Activated T-cell treated with anti-CD3 and anti-CD28 coated beads for 4 hours (primary cell): ENCODE data around the gene DDX21.
"Not testable (repeated sequence)": the region's sequence is repeated elsewhere in the genome, so short reads cannot be mapped to it uniquely, and the experiment has no call there.

ENCODE experiments used
- DNase-seq: peaks from one replicate; pipeline ENCODE4 v3.0.0-alpha.2; 2020

The DDX21 gene

DNA sequence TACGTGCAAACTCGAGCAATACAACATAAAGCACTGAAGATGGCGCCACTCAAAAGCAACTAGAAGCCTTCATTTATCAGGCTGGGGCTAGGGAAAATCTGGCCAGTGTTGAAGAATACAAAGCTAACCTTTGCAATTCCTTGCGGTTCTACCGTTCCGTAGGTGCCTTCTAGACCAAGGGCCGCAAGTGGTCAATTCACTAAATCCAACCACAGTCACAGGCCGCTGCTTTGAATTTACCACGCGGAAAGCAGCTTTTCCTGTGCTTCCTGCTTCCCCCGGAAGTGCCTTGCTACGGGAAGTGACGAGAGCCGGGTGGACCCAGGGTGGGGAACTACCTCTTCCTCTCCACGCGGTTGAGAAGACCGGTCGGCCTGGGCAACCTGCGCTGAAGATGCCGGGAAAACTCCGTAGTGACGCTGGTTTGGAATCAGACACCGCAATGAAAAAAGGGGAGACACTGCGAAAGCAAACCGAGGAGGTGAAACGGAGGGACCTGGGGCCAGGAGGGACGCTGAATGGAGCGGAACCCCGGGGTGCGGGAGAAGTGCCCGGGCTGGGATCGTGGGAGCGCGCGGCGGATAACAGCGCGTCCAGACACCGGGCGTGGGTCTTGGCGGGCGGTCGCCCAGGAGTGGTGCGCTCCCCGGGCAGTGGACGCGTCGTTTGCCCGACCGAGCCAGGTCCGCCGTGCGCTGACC, at the start of gene DDX21:
Gene DDX21, plus strand, starts transcription at position 339 of the 701 bp plus-strand sequence. Its CDS starts 56 bp downstream, at position 395.
- peak; percentile 87 for DNase-seq

DNA sequence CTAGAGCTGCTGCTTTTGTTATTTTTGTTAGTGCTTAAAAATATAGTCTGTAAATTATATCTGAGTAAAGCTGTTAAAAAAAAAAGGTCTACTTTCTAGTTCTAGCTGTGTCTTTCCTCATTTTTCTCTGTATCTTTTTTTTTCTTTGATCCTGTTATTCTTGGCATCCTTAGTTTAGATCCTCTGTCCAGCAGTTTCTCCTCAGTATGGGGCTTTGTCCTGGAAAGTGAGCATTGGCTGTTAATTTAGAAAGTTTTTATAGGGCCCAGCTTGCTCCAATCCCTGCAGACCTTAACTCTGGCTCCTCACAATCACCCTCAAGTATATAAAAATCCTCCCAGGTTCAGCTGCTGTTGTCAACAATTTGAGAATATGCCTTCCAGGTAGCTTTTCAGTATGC, 31.4 kb upstream of the DDX21 start:
- DNase-seq, result no peak

GRCh38 chr10:68925489-68925888, 30.5 kb upstream of the DDX21 start:
- no peak for DNase-seq

DNA sequence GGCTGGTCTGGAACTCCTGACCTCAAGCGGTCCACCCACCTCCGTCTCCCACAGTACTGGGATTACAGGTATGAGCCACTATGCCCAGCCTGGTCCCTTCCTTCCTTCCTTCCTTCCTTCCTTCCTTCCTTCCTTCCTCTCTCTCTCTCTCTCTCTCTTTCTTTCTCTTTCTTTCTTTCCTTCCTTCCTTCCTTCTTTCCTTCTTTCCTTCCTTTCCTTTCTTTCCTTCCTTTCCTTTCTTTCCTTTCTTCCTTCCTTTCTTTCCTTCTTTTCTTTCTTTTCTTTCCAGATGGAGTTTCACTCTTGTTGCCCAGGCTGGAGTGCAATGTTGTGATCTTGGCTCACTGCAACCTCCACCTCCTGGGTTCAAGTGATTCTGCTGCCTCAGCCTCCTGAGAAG, 26.8 kb upstream of the DDX21 start:
- not testable (repeated sequence) for DNase-seq

- not testable (repeated sequence) for DNase-seq
Measured at GRCh38 chr10:68929888-68930287, 26.1 kb upstream of the DDX21 start.

GRCh38 chr10:68932860-68933259, 23.1 kb upstream of the DDX21 start:
- DNase-seq, result not testable (repeated sequence)

GRCh38 chr10:68934994-68935393, 21.0 kb upstream of the DDX21 start:
- no peak for DNase-seq

DNA sequence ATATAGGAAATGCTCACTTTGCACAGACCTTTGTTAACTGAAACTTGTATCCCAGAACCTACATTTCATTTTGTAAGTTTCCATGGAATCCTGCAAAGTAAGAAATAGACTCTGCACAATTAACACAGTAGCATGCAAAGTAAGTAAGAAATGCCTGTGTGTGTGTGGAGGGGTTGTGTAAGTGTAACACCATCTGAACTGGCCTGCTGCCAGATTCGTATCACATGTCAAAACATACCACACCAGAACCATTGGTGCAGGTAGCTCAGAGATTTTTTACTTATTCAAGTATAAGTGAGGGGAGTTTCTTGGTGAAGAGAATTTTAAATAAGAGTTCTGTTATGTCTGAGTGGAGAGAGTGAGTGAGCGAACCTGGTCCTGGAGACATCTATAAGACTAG, 17.9 kb upstream of the DDX21 start:
- DNase-seq, result no peak

- DNase-seq, result no peak
Measured at GRCh38 chr10:68938884-68939283, 17.1 kb upstream of the DDX21 start.

DNA sequence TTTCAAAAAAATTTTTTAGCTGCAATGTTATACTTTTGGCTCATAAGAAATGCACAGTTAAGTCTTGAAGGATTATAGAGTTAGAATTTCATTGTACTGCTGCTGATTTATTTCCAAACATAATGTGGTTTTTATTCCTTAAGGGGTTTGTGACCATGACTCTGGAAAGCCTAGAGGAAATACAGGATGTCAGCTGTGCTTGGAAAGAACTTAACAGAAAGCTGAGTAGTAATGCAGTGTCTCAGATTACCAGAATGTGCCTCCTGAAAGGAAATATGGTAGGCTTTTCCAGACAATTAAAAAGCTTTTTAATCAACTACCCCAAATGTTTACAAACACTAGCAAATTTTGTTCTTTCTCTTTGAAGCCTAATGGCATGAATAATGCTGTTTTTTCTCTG, 15.1 kb upstream of the DDX21 start:
- DNase-seq, result not testable (repeated sequence)

DNA sequence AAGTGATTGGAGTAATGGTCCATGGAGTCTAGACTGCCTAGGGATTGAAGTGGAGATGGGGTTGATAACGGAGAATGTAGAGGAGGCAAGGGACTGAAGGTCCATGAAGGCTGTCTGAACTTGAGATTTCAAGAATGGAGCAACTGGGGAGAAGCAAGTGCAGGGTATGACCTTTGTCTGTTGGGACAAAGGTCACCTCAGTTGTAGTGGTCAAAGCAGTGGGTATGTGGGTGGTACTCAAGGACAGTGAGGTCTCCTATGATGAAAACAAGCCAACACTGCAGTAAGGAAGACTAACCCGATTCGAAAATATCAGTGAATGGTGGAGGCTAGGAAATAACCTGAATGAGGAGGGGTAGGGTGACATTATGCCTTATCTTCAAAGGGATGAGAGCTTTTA, 5.4 kb upstream of the DDX21 start:
- no peak for DNase-seq

DNA sequence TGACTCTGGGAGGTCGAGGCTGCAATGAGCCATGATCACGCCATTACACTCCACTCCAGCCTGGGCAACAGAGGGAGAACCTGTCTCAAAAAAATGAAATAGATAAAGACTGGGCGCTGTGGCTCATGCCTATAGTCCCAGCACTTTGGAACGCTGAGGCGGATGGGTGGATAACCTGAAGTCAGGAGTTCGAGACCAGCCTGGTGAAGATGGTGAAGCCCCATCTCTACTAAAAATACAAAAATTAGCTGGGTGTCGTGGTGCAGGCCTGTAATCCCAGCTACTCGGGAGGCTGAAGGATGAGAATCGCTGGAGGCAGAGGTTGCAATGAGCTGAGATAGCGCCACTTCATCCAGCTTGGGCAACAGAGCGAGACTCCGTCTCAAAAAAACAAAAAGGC, 1.1 kb upstream of the DDX21 start:
- no peak for DNase-seq

- peak; percentile 7 for DNase-seq
Measured at GRCh38 chr10:68955355-68955831, 577 bp upstream of the DDX21 start.

GRCh38 chr10:68957284-68957615, 1.3 kb downstream of the DDX21 start:
- no peak for DNase-seq

GRCh38 chr10:68957654-68958053, 1.7 kb downstream of the DDX21 start:
- no peak for DNase-seq

DNA sequence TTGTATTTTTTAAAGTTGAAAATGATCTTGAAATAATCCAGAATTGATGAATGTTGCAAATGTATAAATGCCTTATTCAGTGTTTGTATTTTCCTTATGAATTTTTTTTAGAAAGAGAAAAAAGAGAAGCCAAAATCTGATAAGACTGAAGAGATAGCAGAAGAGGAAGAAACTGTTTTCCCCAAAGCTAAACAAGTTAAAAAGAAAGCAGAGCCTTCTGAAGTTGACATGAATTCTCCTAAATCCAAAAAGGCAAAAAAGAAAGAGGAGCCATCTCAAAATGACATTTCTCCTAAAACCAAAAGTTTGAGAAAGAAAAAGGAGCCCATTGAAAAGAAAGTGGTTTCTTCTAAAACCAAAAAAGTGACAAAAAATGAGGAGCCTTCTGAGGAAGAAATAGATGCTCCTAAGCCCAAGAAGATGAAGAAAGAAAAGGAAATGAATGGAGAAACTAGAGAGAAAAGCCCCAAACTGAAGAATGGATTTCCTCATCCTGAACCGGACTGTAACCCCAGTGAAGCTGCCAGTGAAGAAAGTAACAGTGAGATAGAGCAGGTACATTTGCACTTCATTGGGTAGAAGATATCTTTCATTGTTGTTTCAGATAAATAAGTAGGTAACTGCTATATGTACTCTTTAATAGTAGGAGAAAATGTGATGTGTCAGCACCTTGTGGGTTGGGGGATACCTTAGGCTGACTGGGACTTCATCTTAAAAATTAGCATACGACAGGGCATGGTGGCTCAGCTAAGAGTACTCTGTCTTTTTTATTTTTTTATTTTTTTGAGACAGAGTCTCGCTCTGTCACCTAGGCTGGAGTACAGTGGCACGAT, 3.9 kb downstream of the DDX21 start:
- DNase-seq, result no peak

DNA sequence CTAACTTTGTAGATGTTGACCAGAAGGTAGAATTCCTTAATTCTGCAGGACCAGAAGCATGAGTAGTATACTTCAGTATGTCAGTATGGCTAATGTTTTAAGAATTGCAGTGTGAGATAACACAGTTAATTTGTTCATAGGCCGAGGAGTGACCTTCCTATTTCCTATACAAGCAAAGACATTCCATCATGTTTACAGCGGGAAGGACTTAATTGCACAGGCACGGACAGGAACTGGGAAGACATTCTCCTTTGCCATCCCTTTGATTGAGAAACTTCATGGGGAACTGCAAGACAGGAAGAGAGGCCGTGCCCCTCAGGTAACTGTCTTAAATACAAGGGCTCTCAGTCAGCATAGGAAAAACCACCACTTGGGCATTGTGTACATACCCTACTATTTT, 7.2 kb downstream of the DDX21 start:
- DNase-seq, result no peak

- no peak for DNase-seq
Measured at GRCh38 chr10:68973975-68974374, 18.0 kb downstream of the DDX21 start.

GRCh38 chr10:68975936-68976473, 20.0 kb downstream of the DDX21 start:
- DNase-seq, result not testable (repeated sequence)

- not testable (repeated sequence) for DNase-seq
Measured at GRCh38 chr10:68979738-68980137, 23.8 kb downstream of the DDX21 start.

- no peak for DNase-seq
Measured at GRCh38 chr10:68981074-68981473, 25.1 kb downstream of the DDX21 start.

DNA sequence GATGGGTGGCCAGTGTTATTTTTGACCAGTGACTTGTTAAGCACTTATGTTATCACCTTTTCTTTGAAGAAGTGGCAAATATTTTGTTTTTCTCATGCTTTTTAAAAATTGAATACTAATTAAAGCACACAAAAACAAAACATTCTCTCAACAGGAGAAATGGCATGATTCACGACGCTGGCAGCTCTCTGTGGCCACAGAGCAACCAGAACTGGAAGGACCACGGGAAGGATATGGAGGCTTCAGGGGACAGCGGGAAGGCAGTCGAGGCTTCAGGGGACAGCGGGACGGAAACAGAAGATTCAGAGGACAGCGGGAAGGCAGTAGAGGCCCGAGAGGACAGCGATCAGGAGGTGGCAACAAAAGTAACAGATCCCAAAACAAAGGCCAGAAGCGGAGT, 26.4 kb downstream of the DDX21 start:
- no peak for DNase-seq

DNA sequence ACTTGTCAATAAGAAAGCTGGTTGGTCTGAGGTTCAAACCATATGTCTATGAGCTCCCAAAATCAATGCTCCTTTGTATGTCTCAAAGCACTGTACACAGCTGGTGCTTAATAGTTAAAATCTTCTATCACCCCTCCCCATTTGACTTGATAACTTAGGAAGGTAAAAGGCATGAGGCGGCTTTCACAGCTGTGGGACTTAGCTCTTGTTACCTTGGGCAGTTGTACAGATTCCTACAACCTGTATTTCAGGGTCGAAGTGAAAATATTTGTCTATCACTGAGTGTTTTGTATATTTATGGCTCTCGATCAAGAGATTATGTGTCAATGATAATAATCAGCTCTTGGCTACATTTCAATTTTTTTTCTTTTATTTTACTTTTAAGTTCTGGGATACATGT, 31.6 kb downstream of the DDX21 start:
- DNase-seq, result no peak
